Liver (tissue), 10 donors: ENCODE measurements around the gene HMOX2. TPM values are rescaled to one million over a fixed set of nuclear protein-coding genes. Genes with fewer than 3 reads are reported as not detected.

ENCODE experiments used
- DNase-seq: peaks from one replicate; pipeline ENCODE4 v3.0.0-alpha.2; 2017; ENCODE audit warnings: low spot score
- H3K27ac ChIP-seq, 2 donors: one replicate each; pipeline ENCODE4 v1.7.0; 2013; ENCODE audit warnings: inconsistent platforms in 2 of 2, low read length in 2 of 2, control low read depth in 1 of 2, low read depth in 1 of 2, mild to moderate bottlenecking in 1 of 2
- H3K27me3 ChIP-seq, 4 donors: one replicate each; pipeline versions ENCODE4 v1.6.1 to v1.7.0; 2013; ENCODE audit warnings: low read length in 3 of 4, inconsistent platforms in 1 of 4, mild to moderate bottlenecking in 1 of 4, moderate library complexity in 1 of 4; ENCODE audit not compliant: control insufficient read depth in 4 of 4, insufficient read depth in 4 of 4
- H3K36me3 ChIP-seq, 4 donors: one replicate each; pipeline versions ENCODE4 v1.6.1 to v1.7.0; 2013; ENCODE audit warnings: low read length in 3 of 4, mild to moderate bottlenecking in 3 of 4, low read depth in 1 of 4, moderate library complexity in 1 of 4; ENCODE audit not compliant: control insufficient read depth in 4 of 4, insufficient read depth in 3 of 4
- H3K4me1 ChIP-seq, 4 donors: one replicate each; pipeline versions ENCODE4 v1.6.1 to v1.7.0; 2013; ENCODE audit warnings: low read length in 3 of 4, mild to moderate bottlenecking in 3 of 4, moderate library complexity in 1 of 4; ENCODE audit not compliant: control insufficient read depth in 4 of 4, insufficient read depth in 4 of 4
- H3K4me3 ChIP-seq, 3 donors: one replicate each; pipeline versions ENCODE4 v1.6.1 to v1.7.0; 2013; ENCODE audit warnings: low read length in 3 of 3, control low read depth in 1 of 3, low read depth in 1 of 3, mild to moderate bottlenecking in 1 of 3
- H3K9ac ChIP-seq, 2 donors: one replicate each; pipeline ENCODE4 v1.7.0; 2013; ENCODE audit warnings: low read length in 2 of 2, mild to moderate bottlenecking in 2 of 2, moderate library complexity in 2 of 2, control low read depth in 1 of 2, low read depth in 1 of 2
- H3K9me3 ChIP-seq, 4 donors: one replicate each; pipeline versions ENCODE4 v1.6.1 to v1.7.0; 2013; ENCODE audit warnings: low read length in 3 of 4; ENCODE audit not compliant: control insufficient read depth in 4 of 4
- EGR1 ChIP-seq, 2 donors: IDR thresholded peaks; 2 replicates each; pipeline ENCODE4 v1.6.1; 2016 to 2018; ENCODE audit warnings: antibody characterized with exemption in 2 of 2, low read depth in 2 of 2
- FOXA1 ChIP-seq: IDR thresholded peaks from 2 replicates; pipeline ENCODE4 v1.6.1; 2016; ENCODE audit warnings: antibody characterized with exemption
- FOXA2 ChIP-seq: IDR thresholded peaks from 2 replicates; pipeline ENCODE4 v1.6.1; 2016; ENCODE audit warnings: antibody characterized with exemption
- GABPA ChIP-seq, 2 donors: IDR thresholded peaks in 1 of 2; conservative IDR thresholded peaks in 1 of 2; 2 replicates each; pipeline ENCODE4 v1.6.1; 2016; ENCODE audit warnings: antibody characterized with exemption in 2 of 2, mild to moderate bottlenecking in 1 of 2, moderate library complexity in 1 of 2
- HNF4A ChIP-seq, 2 donors: conservative IDR thresholded peaks; 2 replicates each; pipeline ENCODE4 v1.6.1; 2016; ENCODE audit warnings: antibody characterized with exemption in 2 of 2, mild to moderate bottlenecking in 2 of 2
- HNF4G ChIP-seq: IDR thresholded peaks from 2 replicates; pipeline ENCODE4 v1.6.1; 2016; ENCODE audit warnings: antibody characterized with exemption
- JUND ChIP-seq, 2 donors: IDR thresholded peaks; 2 replicates each; pipeline ENCODE4 v1.6.1; 2016; ENCODE audit warnings: antibody characterized with exemption in 2 of 2
- NR2F2 ChIP-seq: IDR thresholded peaks from 2 replicates; pipeline ENCODE4 v1.6.1; 2016; ENCODE audit warnings: antibody characterized with exemption
- RAD21 ChIP-seq, 2 donors: IDR thresholded peaks; 2 replicates each; pipeline ENCODE4 v1.6.1; 2016; ENCODE audit warnings: antibody characterized with exemption in 2 of 2, mild to moderate bottlenecking in 2 of 2
- RXRA ChIP-seq, 2 donors: IDR thresholded peaks; 2 replicates each; pipeline ENCODE4 v1.6.1; 2017 to 2018; ENCODE audit warnings: antibody characterized with exemption in 2 of 2, mild to moderate bottlenecking in 1 of 2
- SP1 ChIP-seq: IDR thresholded peaks from 2 replicates; pipeline ENCODE4 v1.6.1; 2018; ENCODE audit warnings: antibody characterized with exemption, mild to moderate bottlenecking
- TAF1 ChIP-seq: conservative IDR thresholded peaks from 2 replicates; pipeline ENCODE4 v1.6.1; 2016; ENCODE audit warnings: antibody characterized with exemption, mild to moderate bottlenecking
- YY1 ChIP-seq: IDR thresholded peaks from 2 replicates; pipeline ENCODE4 v1.6.1; 2016; ENCODE audit warnings: antibody characterized with exemption, mild to moderate bottlenecking
- WGBS: extraction: QIAGEN DNeasy Blood & Tissue Kit; methylation state at CpG from one replicate; pipeline ENCODE4 v1.1.7; 2013; 5-methylcytosine and 5-hydroxymethylcytosine counted together
- polyA plus RNA-seq, 2 donors: library from polyadenylated mRNA; stranded (reverse) in 1 of 2; unstranded in 1 of 2; fragments of 200-250 nt in 1 of 2; fragments of >200 nt in 1 of 2; fragmentation: Nextera tagmentation in 1 of 2; extraction: Ambion mirVana in 1 of 2; gene quantifications; one replicate each; pipeline versions ENCODE4 v1.2.1 to v1.2.3, GENCODE V29; 2013 to 2015
- small RNA-seq: library from RNA; depleted of rRNA; stranded (forward); fragments of <200 nt; gene quantifications from one replicate; pipeline ENCODE3, GENCODE V24; 2014
- total RNA-seq, 2 donors: library from RNA; depleted of rRNA; stranded (reverse); fragments of >200 nt; gene quantifications; one replicate each; pipeline ENCODE4 v1.2.3, GENCODE V29; 2014
- TF ChIP-seq, protein P1 (sequence below): IDR thresholded peaks from 2 replicates; pipeline ENCODE4 v1.6.1; 2016; ENCODE audit warnings: antibody characterized with exemption
- TF ChIP-seq, protein P2 (sequence below): IDR thresholded peaks from 2 replicates; pipeline ENCODE4 v1.6.1; 2016; ENCODE audit warnings: antibody characterized with exemption, mild to moderate bottlenecking
- TF ChIP-seq, protein P3 (sequence below): fragments of 150-350 bp; IDR thresholded peaks from 2 replicates; pipeline ENCODE4 v1.5.1; 2017; ENCODE audit warnings: improper control_type of control experiment, low read depth, low read length; ENCODE audit not compliant: missing input control
- TF ChIP-seq, protein P4 (sequence below): IDR thresholded peaks from 2 replicates; pipeline ENCODE4 v1.6.1; 2016; ENCODE audit warnings: antibody characterized with exemption
- TF ChIP-seq, protein P5 (sequence below): IDR thresholded peaks from 2 replicates; pipeline ENCODE4 v1.6.1; 2016; ENCODE audit warnings: antibody characterized with exemption
- donor health status: healthy.
- donor health status: healthy.
- donor health status: healthy.
- donor health status: healthy.
- donor health status: healthy.

The HMOX2 gene
- total and polyA plus RNA-seq, 4 donors: 11.4 to 81.5 (median 61.5) TPM

DNA sequence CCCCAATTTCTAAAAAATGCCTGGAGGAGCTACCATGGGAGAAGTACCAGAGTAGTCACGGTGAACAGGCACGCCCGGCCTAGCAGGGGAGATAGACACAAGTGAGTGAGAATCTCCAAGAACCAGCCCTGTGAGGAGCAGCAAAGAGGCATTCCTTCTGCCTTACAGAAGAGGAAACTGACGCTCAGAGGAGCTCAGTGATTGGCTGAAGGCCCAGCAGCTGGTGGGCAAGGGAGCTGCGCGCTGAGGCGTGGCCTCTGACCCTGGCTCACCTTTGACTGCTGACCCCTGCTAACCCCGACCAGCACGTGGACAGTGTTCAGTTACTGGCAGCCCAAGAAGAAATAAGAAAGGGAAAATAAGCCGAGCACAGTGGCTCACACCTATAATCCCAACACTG, 81.8 kb downstream of the HMOX2 start:
- no peak for DNase-seq
- H3K27ac ChIP-seq: no peak overlapping the region
- TF ChIP-seq, protein P1, sequence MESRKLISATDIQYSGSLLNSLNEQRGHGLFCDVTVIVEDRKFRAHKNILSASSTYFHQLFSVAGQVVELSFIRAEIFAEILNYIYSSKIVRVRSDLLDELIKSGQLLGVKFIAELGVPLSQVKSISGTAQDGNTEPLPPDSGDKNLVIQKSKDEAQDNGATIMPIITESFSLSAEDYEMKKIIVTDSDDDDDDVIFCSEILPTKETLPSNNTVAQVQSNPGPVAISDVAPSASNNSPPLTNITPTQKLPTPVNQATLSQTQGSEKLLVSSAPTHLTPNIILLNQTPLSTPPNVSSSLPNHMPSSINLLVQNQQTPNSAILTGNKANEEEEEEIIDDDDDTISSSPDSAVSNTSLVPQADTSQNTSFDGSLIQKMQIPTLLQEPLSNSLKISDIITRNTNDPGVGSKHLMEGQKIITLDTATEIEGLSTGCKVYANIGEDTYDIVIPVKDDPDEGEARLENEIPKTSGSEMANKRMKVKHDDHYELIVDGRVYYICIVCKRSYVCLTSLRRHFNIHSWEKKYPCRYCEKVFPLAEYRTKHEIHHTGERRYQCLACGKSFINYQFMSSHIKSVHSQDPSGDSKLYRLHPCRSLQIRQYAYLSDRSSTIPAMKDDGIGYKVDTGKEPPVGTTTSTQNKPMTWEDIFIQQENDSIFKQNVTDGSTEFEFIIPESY: no peak
- TF ChIP-seq, protein P2, sequence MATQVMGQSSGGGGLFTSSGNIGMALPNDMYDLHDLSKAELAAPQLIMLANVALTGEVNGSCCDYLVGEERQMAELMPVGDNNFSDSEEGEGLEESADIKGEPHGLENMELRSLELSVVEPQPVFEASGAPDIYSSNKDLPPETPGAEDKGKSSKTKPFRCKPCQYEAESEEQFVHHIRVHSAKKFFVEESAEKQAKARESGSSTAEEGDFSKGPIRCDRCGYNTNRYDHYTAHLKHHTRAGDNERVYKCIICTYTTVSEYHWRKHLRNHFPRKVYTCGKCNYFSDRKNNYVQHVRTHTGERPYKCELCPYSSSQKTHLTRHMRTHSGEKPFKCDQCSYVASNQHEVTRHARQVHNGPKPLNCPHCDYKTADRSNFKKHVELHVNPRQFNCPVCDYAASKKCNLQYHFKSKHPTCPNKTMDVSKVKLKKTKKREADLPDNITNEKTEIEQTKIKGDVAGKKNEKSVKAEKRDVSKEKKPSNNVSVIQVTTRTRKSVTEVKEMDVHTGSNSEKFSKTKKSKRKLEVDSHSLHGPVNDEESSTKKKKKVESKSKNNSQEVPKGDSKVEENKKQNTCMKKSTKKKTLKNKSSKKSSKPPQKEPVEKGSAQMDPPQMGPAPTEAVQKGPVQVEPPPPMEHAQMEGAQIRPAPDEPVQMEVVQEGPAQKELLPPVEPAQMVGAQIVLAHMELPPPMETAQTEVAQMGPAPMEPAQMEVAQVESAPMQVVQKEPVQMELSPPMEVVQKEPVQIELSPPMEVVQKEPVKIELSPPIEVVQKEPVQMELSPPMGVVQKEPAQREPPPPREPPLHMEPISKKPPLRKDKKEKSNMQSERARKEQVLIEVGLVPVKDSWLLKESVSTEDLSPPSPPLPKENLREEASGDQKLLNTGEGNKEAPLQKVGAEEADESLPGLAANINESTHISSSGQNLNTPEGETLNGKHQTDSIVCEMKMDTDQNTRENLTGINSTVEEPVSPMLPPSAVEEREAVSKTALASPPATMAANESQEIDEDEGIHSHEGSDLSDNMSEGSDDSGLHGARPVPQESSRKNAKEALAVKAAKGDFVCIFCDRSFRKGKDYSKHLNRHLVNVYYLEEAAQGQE: no peak
- TF ChIP-seq JUND (IDR thresholded peaks at IDR 0.05) (no peak), RAD21 (IDR thresholded peaks at IDR 0.05) (no peak), EGR1 (IDR thresholded peaks at IDR 0.05; ENCODE audit: low read depth in 2 of 2) (no peak), FOXA2 (no peak), SP1 (no peak), HNF4A (conservative IDR thresholded peaks at IDR 0.05) (no peak), HNF4G (no peak), YY1 (no peak), FOXA1 (no peak), RXRA (IDR thresholded peaks at IDR 0.05) (no peak), NR2F2 (no peak), GABPA (IDR thresholded peaks at IDR 0.05 in 1 of 2, conservative IDR thresholded peaks at IDR 0.05 in 1 of 2) (no peak), TAF1 (no peak)
- TF ChIP-seq, protein P3, sequence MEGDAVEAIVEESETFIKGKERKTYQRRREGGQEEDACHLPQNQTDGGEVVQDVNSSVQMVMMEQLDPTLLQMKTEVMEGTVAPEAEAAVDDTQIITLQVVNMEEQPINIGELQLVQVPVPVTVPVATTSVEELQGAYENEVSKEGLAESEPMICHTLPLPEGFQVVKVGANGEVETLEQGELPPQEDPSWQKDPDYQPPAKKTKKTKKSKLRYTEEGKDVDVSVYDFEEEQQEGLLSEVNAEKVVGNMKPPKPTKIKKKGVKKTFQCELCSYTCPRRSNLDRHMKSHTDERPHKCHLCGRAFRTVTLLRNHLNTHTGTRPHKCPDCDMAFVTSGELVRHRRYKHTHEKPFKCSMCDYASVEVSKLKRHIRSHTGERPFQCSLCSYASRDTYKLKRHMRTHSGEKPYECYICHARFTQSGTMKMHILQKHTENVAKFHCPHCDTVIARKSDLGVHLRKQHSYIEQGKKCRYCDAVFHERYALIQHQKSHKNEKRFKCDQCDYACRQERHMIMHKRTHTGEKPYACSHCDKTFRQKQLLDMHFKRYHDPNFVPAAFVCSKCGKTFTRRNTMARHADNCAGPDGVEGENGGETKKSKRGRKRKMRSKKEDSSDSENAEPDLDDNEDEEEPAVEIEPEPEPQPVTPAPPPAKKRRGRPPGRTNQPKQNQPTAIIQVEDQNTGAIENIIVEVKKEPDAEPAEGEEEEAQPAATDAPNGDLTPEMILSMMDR: no peak
- TF ChIP-seq, protein P4, sequence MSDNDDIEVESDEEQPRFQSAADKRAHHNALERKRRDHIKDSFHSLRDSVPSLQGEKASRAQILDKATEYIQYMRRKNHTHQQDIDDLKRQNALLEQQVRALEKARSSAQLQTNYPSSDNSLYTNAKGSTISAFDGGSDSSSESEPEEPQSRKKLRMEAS: no peak
- TF ChIP-seq, protein P5, sequence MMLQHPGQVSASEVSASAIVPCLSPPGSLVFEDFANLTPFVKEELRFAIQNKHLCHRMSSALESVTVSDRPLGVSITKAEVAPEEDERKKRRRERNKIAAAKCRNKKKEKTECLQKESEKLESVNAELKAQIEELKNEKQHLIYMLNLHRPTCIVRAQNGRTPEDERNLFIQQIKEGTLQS: no peak
- H3K9me3 ChIP-seq: no peaks in the 10 kb centered on the region
- no peak overlapping the region for H3K9ac ChIP-seq
- no peaks in the 10 kb centered on the region for H3K36me3 ChIP-seq
- no peak overlapping the region for H3K4me3 ChIP-seq
- no peaks in the 10 kb centered on the region for H3K4me1 ChIP-seq
- 81% methylated on average over 10 of the region's 10 CpGs for WGBS
- no peaks in the 10 kb centered on the region for H3K27me3 ChIP-seq

Small RNA genes within 50 kb of the gene (small RNA-seq; reads per million reads assigned to genes)
- gene AC012676.2: not detected

Other genes starting within 250 kb of the HMOX2 start
- gene SRL, start 234.3 kb upstream of the HMOX2 start, total RNA-seq: under 1 TPM; 0.14 to 0.17 TPM
- under 1 TPM; 0.17 to 0.22 TPM for gene SRL, start 234.3 kb upstream of the HMOX2 start, polyA plus RNA-seq
- gene TFAP4, start 203.4 kb upstream of the HMOX2 start, total RNA-seq: 1 to 10 TPM; 2.8 to 3.8 TPM
- 1 to 10 TPM; 1.5 to 3.5 TPM for gene TFAP4, start 203.4 kb upstream of the HMOX2 start, polyA plus RNA-seq
- gene GLIS2, start 160.3 kb upstream of the HMOX2 start, total RNA-seq: 1 to 10 TPM; 1.0 to 1.2 TPM
- gene GLIS2, start 160.3 kb upstream of the HMOX2 start, polyA plus RNA-seq: 1 to 10 TPM in 1 of 2 donors, under 1 TPM in 1; 0.68 to 1.4 TPM
- gene PAM16, start 125.1 kb upstream of the HMOX2 start, total RNA-seq: 10 to 100 TPM; 14.0 to 23.8 TPM
- 10 to 100 TPM; 35.3 to 70.5 TPM for gene PAM16, start 125.1 kb upstream of the HMOX2 start, polyA plus RNA-seq
- 10 to 100 TPM; 19.7 to 22.7 TPM for gene VASN, start 104.5 kb upstream of the HMOX2 start, total RNA-seq
- gene VASN, start 104.5 kb upstream of the HMOX2 start, polyA plus RNA-seq: 10 to 100 TPM in 1 of 2 donors, 1 to 10 TPM in 1; 6.2 to 26.9 TPM
- gene CORO7, start 59.8 kb upstream of the HMOX2 start, total RNA-seq: 10 to 100 TPM; 16.0 to 21.5 TPM
- 10 to 100 TPM in 1 of 2 donors, 1 to 10 TPM in 1; 7.3 to 10.0 TPM for gene CORO7, start 59.8 kb upstream of the HMOX2 start, polyA plus RNA-seq
- 10 to 100 TPM; 39.6 to 86.3 TPM for gene DNAJA3, start 50.5 kb upstream of the HMOX2 start, total RNA-seq
- 10 to 100 TPM; 57.2 to 73.9 TPM for gene DNAJA3, start 50.5 kb upstream of the HMOX2 start, polyA plus RNA-seq
- 10 to 100 TPM; 20.1 to 21.8 TPM for gene NMRAL1, start 1.8 kb upstream of the HMOX2 start, total RNA-seq
- gene NMRAL1, start 1.8 kb upstream of the HMOX2 start, polyA plus RNA-seq: 10 to 100 TPM; 34.8 to 45.4 TPM
- gene CDIP1, start 62.4 kb downstream of the HMOX2 start, total RNA-seq: 1 to 10 TPM; 4.4 to 8.4 TPM
- gene CDIP1, start 62.4 kb downstream of the HMOX2 start, polyA plus RNA-seq: 10 to 100 TPM; 15.7 to 18.6 TPM
- under 1 TPM; 0.09 to 0.25 TPM for gene C16orf96, start 79.9 kb downstream of the HMOX2 start, total RNA-seq
- under 1 TPM; 0.06 to 0.07 TPM for gene C16orf96, start 79.9 kb downstream of the HMOX2 start, polyA plus RNA-seq
- 1 to 10 TPM; 4.5 to 6.9 TPM for gene UBALD1, start 138.5 kb downstream of the HMOX2 start, total RNA-seq
- gene UBALD1, start 138.5 kb downstream of the HMOX2 start, polyA plus RNA-seq: 10 to 100 TPM in 1 of 2 donors, 1 to 10 TPM in 1; 8.2 to 22.4 TPM
- gene MGRN1, start 148.4 kb downstream of the HMOX2 start, total RNA-seq: 10 to 100 TPM; 15.9 to 35.7 TPM
- gene MGRN1, start 148.4 kb downstream of the HMOX2 start, polyA plus RNA-seq: 10 to 100 TPM; 21.9 to 29.9 TPM
- 10 to 100 TPM; 22.4 to 40.3 TPM for gene NUDT16L1, start 217.2 kb downstream of the HMOX2 start, total RNA-seq
- 10 to 100 TPM; 32.3 to 43.4 TPM for gene NUDT16L1, start 217.2 kb downstream of the HMOX2 start, polyA plus RNA-seq